Nephron (organoid): ENCODE results near the gene POFUT2.
A peak's percentile ranks its signal among the peaks of the same experiment; 100 is the strongest.

ENCODE experiments used
- H3K27ac Mint-ChIP-seq, 3 experiments: 2 replicates each; pipeline ENCODE4 v1.8.0; 2020; ENCODE audit warnings: mixed read lengths in 3 of 3, mild to moderate bottlenecking in 2 of 3, moderate library complexity in 1 of 3
- H3K27me3 Mint-ChIP-seq: 2 replicates; pipeline ENCODE4 v1.8.0; 2021; ENCODE audit warnings: low read depth, mild to moderate bottlenecking, moderate library complexity, mixed read lengths
- H3K36me3 Mint-ChIP-seq: 2 replicates; pipeline ENCODE4 v1.8.0; 2020; ENCODE audit warnings: low read depth, mixed read lengths
- H3K4me1 Mint-ChIP-seq: 2 replicates; pipeline ENCODE4 v1.8.0; 2020; ENCODE audit warnings: mixed read lengths
- H3K4me3 Mint-ChIP-seq, 3 experiments: 2 replicates each; pipeline ENCODE4 v1.8.0; 2020; ENCODE audit warnings: mild to moderate bottlenecking in 3 of 3, mixed read lengths in 3 of 3, moderate library complexity in 2 of 3
- H3K9me3 Mint-ChIP-seq: 2 replicates; pipeline ENCODE4 v1.8.0; 2020; ENCODE audit warnings: mixed read lengths
- CTCF ChIP-seq, 3 experiments: fragments of 200-600 bp; sonication (generic); IDR thresholded peaks; one replicate each; pipeline ENCODE4 v1.5.0; 2021; ENCODE audit warnings: antibody characterized with exemption in 3 of 3; ENCODE audit not compliant: unreplicated experiment in 3 of 3

Gene POFUT2

DNA sequence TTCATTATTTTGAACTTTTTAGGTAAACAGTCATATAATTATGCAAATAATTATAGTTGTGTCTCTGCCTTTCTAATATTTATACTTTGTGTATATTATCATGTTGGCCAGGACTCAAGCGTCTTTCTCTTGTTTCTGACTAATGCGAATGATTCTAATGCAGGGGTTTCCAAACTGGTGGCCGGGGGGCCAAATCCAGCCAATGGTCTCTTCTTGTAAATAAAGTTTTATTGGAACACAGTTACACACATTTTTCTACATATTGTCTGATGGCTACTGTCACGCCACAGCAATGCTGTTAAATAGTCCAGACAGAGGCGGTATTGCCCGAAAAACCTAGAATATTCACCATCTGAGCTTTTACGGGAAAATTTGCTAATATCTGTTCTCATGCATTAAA, 8.9 kb upstream of the POFUT2 start:
- H3K9me3 Mint-ChIP-seq: peaks cover 2% of the 10 kb centered on the region
- peaks cover 9% of the 10 kb centered on the region for H3K27me3 Mint-ChIP-seq
- no peak for TF ChIP-seq CTCF (IDR thresholded peaks at IDR 0.05; ENCODE audit: unreplicated experiment in 3 of 3)
- peaks cover 67% of the 10 kb centered on the region for H3K4me1 Mint-ChIP-seq
- H3K36me3 Mint-ChIP-seq: peaks cover 7% of the 10 kb centered on the region
- peak overlapping the region; percentile 90 to 98 (median 93) for H3K27ac Mint-ChIP-seq
- H3K4me3 Mint-ChIP-seq: no peak overlapping the region

DNA sequence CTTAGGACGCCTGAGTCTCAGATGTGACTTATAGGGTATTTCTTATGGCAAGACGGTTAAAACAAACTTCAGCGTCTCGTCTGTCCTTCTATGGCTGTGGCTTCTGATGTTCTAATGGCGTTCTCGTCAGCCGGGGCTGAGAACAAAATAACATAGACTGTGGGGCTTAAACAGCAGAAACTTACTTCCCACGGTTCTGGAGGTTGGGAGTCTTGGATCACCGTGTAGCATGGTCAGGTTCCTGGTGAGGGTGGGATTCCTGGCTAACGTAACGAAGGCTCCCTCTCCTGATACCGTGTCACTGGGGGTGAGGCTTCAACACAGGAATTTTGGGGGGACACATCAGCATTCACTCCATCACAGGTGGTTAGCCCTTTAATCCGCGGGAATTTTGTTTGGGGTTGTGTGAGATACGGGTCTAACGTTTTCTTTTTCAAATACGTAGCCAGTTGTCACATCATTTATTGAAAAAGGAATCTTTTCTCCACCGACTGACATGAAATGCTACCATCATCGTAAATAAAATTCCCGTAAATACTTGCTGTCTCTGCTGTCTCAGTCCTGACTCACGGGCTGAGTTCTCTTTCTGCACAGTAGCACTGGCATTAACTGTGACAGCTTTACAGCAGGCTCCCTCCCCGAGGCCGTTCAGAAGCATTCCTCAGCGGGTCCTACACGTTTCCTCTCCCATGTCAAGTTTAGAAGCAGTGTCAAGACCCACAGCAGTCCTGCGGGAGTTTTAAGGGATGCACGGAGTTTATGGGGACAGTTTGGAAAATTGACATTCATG, 8.1 kb upstream of the POFUT2 start:
- Mint-ChIP-seq H3K36me3 (peaks cover 7% of the 10 kb centered on the region), H3K27ac (peak overlapping the region; percentile 90 to 98 (median 93)), H3K9me3 (peaks cover 2% of the 10 kb centered on the region), H3K4me3 (peak overlapping the region; percentile 37 to 64 (median 39)), H3K4me1 (peaks cover 69% of the 10 kb centered on the region), H3K27me3 (peaks cover 9% of the 10 kb centered on the region)
- TF ChIP-seq CTCF (IDR thresholded peaks at IDR 0.05; ENCODE audit: unreplicated experiment in 3 of 3): no peak

- H3K9me3 Mint-ChIP-seq: peaks cover 2% of the 10 kb centered on the region
- peak overlapping the region; percentile 64 to 69 (median 66) for H3K4me3 Mint-ChIP-seq
- peak overlapping the region; percentile 90 to 98 (median 93) for H3K27ac Mint-ChIP-seq
- H3K36me3 Mint-ChIP-seq: peaks cover 7% of the 10 kb centered on the region
- H3K4me1 Mint-ChIP-seq: peaks cover 72% of the 10 kb centered on the region
- TF ChIP-seq CTCF (IDR thresholded peaks at IDR 0.05; ENCODE audit: unreplicated experiment in 3 of 3): no peak
- peaks cover 8% of the 10 kb centered on the region for H3K27me3 Mint-ChIP-seq
Observed at GRCh38 chr21:45294509-45295291, 7.0 kb upstream of the POFUT2 start.

- peak overlapping the region; percentile 90 to 98 (median 93) for H3K27ac Mint-ChIP-seq
- H3K9me3 Mint-ChIP-seq: peaks cover 2% of the 10 kb centered on the region
- peaks cover 7% of the 10 kb centered on the region for H3K36me3 Mint-ChIP-seq
- H3K4me3 Mint-ChIP-seq: peak overlapping the region; percentile 61 to 69 (median 66)
- peaks cover 5% of the 10 kb centered on the region for H3K27me3 Mint-ChIP-seq
- H3K4me1 Mint-ChIP-seq: peaks cover 66% of the 10 kb centered on the region
- TF ChIP-seq CTCF (IDR thresholded peaks at IDR 0.05; ENCODE audit: unreplicated experiment in 3 of 3): no peak
Observed at GRCh38 chr21:45293726-45294401, 6.2 kb upstream of the POFUT2 start.

- Mint-ChIP-seq H3K9me3 (peaks cover 2% of the 10 kb centered on the region), H3K27me3 (peaks cover 5% of the 10 kb centered on the region), H3K4me1 (peaks cover 62% of the 10 kb centered on the region), H3K4me3 (peak overlapping the region in 1 of 3 experiments; percentile 61), H3K27ac (peak overlapping the region; percentile 76 to 86 (median 85)), H3K36me3 (peaks cover 7% of the 10 kb centered on the region)
- TF ChIP-seq CTCF (IDR thresholded peaks at IDR 0.05; ENCODE audit: unreplicated experiment in 3 of 3): no peak
Observed at GRCh38 chr21:45293220-45293725, 5.6 kb upstream of the POFUT2 start.
